GM19438 (cell line): ENCODE results near the gene ZDHHC11B.

Experiments used
- ATAC-seq: cut with Tn5 transposase; IDR thresholded peaks from one replicate; pipeline ENCODE4 v1.9.1; 2021; ENCODE audit warnings: low read depth; ENCODE audit not compliant: unreplicated experiment

Gene ZDHHC11B

DNA sequence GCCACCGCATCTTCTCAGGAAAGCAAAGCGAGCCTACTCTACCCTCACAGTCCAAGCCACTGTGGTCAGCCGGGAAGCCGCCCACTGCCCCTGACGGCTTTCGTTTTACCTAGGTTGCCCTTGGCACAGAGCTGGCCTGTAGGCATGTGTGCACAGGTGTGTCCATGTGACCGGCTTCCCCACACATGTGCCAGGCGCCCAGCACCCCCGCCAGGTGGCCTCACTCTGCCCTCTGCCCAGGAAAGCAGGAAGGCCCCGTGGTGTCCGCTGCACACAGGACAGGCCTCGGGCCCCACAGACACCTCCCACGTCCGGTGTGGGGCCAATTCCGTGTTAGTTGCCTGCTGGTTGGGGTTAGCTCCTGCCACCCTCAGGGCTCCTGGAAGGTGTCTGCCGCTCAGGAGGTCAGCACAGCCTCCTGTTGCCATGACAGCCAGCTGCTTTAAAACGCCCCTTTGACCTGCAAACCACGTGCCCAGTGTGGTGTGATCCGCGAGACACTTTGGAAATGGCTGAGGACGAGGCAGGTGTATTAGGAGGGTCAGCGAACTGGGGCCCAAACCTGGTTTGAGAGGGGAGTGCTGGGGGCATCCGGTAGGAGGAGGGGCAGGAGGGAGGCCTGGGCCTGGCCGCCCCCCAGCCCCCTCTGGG is 120.1 kb downstream of the ZDHHC11B start:
- ATAC-seq = no peak

DNA sequence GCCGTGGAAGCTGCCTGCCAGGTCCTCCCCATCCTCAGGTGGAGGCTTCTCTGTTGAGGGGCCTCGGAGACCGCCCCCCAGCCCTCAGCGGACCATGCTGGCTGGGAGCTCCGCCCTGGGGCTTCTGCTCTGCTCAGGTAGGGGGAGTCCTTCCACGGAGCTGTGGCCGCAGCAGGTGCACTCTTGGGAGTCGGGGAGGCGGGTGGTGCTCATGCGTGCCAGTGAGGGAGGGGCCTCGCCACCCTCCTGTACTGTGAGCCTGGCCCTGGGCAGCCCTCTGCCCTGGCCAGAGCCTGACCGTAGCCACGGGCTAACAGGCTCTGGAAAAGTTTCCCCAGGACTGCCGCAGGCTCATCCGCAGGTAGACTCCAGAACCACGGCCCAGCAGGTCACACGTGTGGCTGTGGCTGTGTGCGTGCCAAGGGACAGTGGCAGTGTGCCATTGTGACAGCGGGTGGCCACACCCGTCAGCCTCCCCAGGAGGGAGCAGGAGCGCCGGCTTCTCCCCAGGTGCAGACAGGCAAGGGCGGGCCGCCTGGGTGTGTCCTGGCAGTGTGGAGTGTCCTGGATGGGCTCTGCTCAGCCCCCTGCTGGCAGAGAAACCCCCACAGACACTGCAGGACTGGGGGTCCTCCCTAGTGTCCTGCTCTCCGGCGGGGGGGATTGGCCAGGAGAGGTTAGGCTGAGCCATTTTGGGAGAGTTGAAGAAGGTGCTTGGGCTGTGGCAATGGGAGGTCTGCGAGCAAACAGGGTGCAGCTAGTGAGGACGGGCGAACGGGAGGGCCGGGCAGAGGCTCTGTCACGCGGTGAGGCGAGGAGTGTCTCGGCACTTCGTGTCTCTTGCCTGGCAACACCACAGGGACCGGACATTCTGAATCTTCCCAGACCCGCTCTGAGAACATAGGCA is 120.8 kb downstream of the ZDHHC11B start:
- ATAC-seq = no peak

DNA sequence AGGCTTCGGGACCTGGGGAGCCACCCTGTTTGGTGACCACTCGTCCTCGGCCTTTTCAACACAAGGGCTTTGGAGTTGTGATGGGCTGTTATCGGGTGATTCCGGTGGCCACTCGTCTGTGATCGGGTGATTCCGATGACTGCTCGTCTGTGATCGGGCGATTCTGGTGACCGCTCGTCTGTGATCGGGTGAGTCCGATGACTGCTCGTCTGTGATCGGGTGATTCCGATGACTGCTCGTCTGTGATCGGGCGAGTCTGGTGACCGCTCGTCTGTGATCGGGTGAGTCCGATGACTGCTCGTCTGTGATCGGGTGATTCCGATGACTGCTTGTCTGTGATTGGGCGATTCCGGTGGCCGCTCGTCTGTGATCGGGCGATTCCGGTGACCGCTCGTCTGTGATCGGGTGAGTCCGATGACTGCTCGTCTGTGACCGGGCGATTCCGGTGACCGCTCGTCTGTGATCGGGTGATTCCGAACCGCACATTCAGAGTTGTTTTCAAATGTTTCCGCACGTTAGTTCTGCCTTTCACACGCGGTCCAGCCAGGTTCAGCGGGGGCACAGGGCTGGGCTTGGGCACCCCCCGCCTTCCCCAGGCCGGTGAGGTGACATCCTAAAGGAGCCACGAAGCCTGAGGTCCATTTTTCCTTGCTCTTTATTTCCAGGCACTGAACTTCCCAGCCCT is 121.6 kb downstream of the ZDHHC11B start:
- no peak for ATAC-seq

DNA sequence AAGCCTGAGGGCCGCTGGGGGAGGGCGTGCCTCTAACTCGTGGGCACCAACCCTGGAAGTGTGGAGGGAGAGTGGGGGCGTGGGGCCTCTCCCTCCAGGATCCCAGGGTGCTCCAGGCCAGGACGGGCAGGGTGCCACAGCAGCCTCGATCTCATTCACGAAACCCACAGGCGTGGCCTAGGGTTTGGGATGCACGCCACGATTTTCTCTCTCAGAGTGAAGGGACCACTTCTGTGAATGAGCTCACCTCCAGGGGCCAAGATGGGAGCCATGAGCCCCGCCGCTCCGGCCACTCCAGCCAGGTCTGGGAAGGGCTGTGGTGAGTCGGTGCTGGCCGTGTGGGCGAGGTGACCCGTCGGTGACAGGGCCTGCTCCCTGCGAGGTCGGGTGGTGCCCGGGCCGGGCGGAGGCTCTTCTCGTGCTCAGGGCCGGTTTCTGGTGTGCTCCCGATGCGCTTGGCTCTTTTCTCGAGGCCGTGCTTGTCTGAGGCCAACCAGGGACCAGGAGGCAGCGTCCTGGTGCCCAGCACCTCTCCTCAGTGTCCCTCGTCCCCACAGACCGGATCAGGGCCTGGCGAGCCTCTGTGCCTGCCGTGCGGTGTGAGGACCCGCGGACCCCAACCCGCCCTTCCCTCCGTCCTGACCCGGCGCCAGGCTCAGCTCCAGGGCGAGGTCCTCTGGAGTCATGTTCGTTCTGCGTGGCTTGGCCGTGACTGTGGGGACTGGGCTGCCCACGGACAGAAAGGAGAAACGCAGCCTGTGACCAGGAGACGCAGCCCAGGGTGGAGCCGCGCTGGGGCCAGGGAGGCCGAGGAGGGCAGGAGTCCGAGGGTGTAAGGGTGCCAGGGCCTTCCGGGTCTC is 122.4 kb downstream of the ZDHHC11B start:
- no peak for ATAC-seq

DNA sequence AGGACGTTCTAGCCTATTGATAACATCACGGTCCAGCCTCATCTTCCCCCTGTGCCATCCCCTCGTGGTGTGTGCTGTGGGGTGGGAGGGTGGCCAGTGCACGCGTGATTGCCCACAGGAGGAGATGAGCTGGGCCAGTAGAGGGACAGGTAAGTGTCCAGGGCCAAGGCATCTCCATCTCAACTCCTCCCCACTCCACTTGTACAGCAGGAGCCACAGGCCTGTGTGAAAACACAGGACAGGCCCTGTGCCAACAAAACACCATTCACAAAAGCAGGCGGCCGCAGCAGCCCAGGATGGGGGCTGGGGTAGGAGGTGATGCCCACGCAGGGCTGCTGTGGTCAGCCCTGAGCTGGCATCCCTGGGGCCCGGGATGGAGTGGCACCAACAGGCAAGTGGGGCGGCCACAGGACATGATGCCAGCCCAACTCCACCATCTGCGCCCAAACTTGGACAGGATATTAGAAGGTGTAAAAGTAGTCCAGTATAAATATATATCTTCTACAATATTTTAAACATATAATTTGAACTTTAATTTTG is 124.0 kb downstream of the ZDHHC11B start:
- ATAC-seq = no peak
